Colonic mucosa (tissue), 4 donors: Measurements from ENCODE around the gene CDK13. TPM values are rescaled to one million over a fixed set of nuclear protein-coding genes. Genes with fewer than 3 reads are reported as not detected.
"Not testable (repeated sequence)": the region's sequence is repeated elsewhere in the genome, so short reads cannot be mapped to it uniquely, and the experiment has no call there.

Source experiments
- DNase-seq: peaks from one replicate; pipeline ENCODE4 v3.0.0-alpha.2; 2020
- H3K27ac ChIP-seq: fragments of 200-600 bp; one replicate; pipeline ENCODE4 v1.8.0; 2021
- H3K27me3 ChIP-seq: fragments of 200-600 bp; one replicate; pipeline ENCODE4 v1.8.0; 2021
- H3K36me3 ChIP-seq: fragments of 200-600 bp; one replicate; pipeline ENCODE4 v1.8.0; 2021
- H3K4me1 ChIP-seq: fragments of 200-600 bp; one replicate; pipeline ENCODE4 v1.8.0; 2021; ENCODE audit warnings: mild to moderate bottlenecking
- H3K4me3 ChIP-seq: fragments of 200-600 bp; one replicate; pipeline ENCODE4 v1.8.0; 2021
- H3K9ac ChIP-seq, 2 donors: one replicate each; pipeline ENCODE4 v1.7.0; 2013; ENCODE audit warnings: control low read depth in 2 of 2, low read depth in 2 of 2, low read length in 2 of 2
- H3K9me3 ChIP-seq: fragments of 200-600 bp; one replicate; pipeline ENCODE4 v1.8.0; 2021
- intact Hi-C: fragments of 100-400 bp; cut with DNase I; formaldehyde crosslinking; loops from one replicate; pipeline ENCODE4 v1.14.1; 2022
- total RNA-seq, 2 donors: library from RNA; stranded (reverse); fragmentation: NEBNext Ultra II Directional in 1 of 2; extraction: Animal tissue kit (Norgen Biotek cat#: 25700) in 1 of 2; gene quantifications; one replicate each; pipeline ENCODE4 v1.2.1, GENCODE V29; 2021
- TF ChIP-seq, protein P1 (sequence below): fragments of 200-600 bp; IDR thresholded peaks from one replicate; pipeline ENCODE4 v1.8.0; 2022; ENCODE audit warnings: antibody characterized with exemption, mild to moderate bottlenecking
- donor health status: healthy.
- donor health status: DM: no; HTN: no; CAD: no.
- donor health status: DM: no; HTN: no; CAD: no.

The CDK13 gene
- total RNA-seq, 2 donors from 2014 or later = 42.3 to 45.2 TPM

GRCh38 chr7:40099837-40100236, 149.8 kb downstream of the CDK13 start:
- H3K27me3 ChIP-seq = no peaks in the 10 kb centered on the region
- no peaks in the 10 kb centered on the region for H3K9me3 ChIP-seq
- intact Hi-C loops = no loop called here
- H3K4me3 ChIP-seq = no peak overlapping the region
- TF ChIP-seq, protein P1, sequence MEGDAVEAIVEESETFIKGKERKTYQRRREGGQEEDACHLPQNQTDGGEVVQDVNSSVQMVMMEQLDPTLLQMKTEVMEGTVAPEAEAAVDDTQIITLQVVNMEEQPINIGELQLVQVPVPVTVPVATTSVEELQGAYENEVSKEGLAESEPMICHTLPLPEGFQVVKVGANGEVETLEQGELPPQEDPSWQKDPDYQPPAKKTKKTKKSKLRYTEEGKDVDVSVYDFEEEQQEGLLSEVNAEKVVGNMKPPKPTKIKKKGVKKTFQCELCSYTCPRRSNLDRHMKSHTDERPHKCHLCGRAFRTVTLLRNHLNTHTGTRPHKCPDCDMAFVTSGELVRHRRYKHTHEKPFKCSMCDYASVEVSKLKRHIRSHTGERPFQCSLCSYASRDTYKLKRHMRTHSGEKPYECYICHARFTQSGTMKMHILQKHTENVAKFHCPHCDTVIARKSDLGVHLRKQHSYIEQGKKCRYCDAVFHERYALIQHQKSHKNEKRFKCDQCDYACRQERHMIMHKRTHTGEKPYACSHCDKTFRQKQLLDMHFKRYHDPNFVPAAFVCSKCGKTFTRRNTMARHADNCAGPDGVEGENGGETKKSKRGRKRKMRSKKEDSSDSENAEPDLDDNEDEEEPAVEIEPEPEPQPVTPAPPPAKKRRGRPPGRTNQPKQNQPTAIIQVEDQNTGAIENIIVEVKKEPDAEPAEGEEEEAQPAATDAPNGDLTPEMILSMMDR = no peak
- no peak overlapping the region for H3K9ac ChIP-seq
- H3K27ac ChIP-seq = no peak overlapping the region
- no peaks in the 10 kb centered on the region for H3K4me1 ChIP-seq
- DNase-seq = no peak
- no peaks in the 10 kb centered on the region for H3K36me3 ChIP-seq

GRCh38 chr7:40101201-40101600, 151.1 kb downstream of the CDK13 start:
- H3K4me3 ChIP-seq = no peak overlapping the region
- no peak overlapping the region for H3K27ac ChIP-seq
- no peaks in the 10 kb centered on the region for H3K27me3 ChIP-seq
- TF ChIP-seq, protein P1 = no peak
- H3K4me1 ChIP-seq = no peaks in the 10 kb centered on the region
- no peak overlapping the region for H3K9ac ChIP-seq
- DNase-seq = no peak
- no peaks in the 10 kb centered on the region for H3K36me3 ChIP-seq
- no peaks in the 10 kb centered on the region for H3K9me3 ChIP-seq
- intact Hi-C loops = no loop called here

DNA sequence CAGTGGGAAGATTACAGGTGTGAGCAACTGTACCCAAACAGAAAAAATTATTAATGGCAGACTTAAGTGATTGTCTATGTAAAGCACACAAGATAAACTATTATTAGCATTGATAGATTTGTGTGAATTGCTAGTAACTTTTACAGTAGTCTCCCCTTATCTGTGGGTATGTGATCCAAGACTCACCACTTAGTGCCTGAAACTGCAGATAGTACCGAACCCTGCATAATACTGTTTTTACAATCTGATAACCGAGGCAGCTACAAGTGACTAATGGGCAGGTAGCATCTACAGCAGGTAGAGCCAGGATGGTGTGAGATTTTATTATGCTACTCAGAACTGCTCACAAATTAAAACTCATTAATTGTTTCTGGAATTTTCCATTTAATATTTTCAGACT, 152.8 kb downstream of the CDK13 start:
- intact Hi-C loops = no loop called here

GRCh38 chr7:40105879-40106473, 155.9 kb downstream of the CDK13 start:
- no peak overlapping the region for H3K4me3 ChIP-seq
- no peak overlapping the region for H3K9ac ChIP-seq
- no peaks in the 10 kb centered on the region for H3K9me3 ChIP-seq
- TF ChIP-seq, protein P1 = no peak
- no peak overlapping the region for H3K27ac ChIP-seq
- H3K27me3 ChIP-seq = no peaks in the 10 kb centered on the region
- no peaks in the 10 kb centered on the region for H3K36me3 ChIP-seq
- DNase-seq = peak; percentile 23
- intact Hi-C loops = no loop called here
- H3K4me1 ChIP-seq = no peaks in the 10 kb centered on the region

More for the DNA sequence above, 152.8 kb downstream of the CDK13 start:
- TF ChIP-seq, protein P1 = no peak
- Histone ChIP-seq H3K4me3 (no peak overlapping the region), H3K4me1 (no peaks in the 10 kb centered on the region), H3K27me3 (no peaks in the 10 kb centered on the region), H3K27ac (no peak overlapping the region), H3K9ac (no peak overlapping the region), H3K36me3 (no peaks in the 10 kb centered on the region), H3K9me3 (no peaks in the 10 kb centered on the region)
- DNase-seq = no peak

DNA sequence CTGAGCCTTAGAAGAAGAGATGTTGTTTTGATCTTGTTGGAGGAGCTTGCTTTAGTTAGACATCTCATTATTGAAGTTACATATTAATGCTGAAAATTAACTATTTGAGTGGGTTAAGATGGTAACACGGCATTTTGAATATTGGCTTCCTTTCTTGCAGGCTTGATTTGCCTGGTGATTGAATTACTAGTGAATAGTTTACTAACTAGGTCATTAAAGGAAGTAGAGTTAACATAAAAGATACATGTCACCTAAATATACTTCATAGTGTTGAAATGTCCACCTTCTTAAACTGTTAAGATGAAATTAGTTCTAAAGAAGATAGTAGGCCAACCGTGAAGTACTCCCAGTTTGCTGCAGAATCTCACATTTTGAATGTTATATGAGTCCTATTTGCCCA, 165.9 kb downstream of the CDK13 start:
- Histone ChIP-seq H3K4me1 (no peaks in the 10 kb centered on the region), H3K27ac (no peak overlapping the region), H3K36me3 (no peaks in the 10 kb centered on the region), H3K9ac (no peak overlapping the region), H3K4me3 (no peak overlapping the region), H3K27me3 (no peaks in the 10 kb centered on the region), H3K9me3 (no peaks in the 10 kb centered on the region)
- DNase-seq = no peak
- TF ChIP-seq, protein P1 = no peak
- intact Hi-C loops = no loop called here

GRCh38 chr7:40117199-40117598, 167.1 kb downstream of the CDK13 start:
- H3K27ac ChIP-seq, H3K36me3 ChIP-seq, H3K9me3 ChIP-seq, H3K27me3 ChIP-seq, H3K4me3 ChIP-seq, intact Hi-C loops, DNase-seq, H3K9ac ChIP-seq, H3K4me1 ChIP-seq: not testable (repeated sequence)

GRCh38 chr7:40118201-40118600, 168.1 kb downstream of the CDK13 start:
- DNase-seq, intact Hi-C loops, H3K27me3 ChIP-seq, H3K9ac ChIP-seq, H3K36me3 ChIP-seq, H3K9me3 ChIP-seq, H3K4me3 ChIP-seq, H3K27ac ChIP-seq, H3K4me1 ChIP-seq: not testable (repeated sequence)
